Measurements from ENCODE around the gene RBP2. TPM values are rescaled to one million over a fixed set of nuclear protein-coding genes. Genes with fewer than 3 reads are reported as not detected.

Gene RBP2
- total and polyA plus RNA-seq, 9 of the 15 experiments (the other 6 are each of a cell fraction or from before 2014, with no cell fraction given): not detected

GRCh38 chr3:139523166-139523565 is 46.9 kb upstream of the RBP2 start:
- Histone ChIP-seq H3K79me2 (ENCODE audit: control insufficient read depth, insufficient read depth, low read length) (no peaks in the 10 kb centered on the region), H3K4me2 (ENCODE audit: insufficient read depth, low read length) (no peak overlapping the region), H3K4me1 (replicated peaks in 1 of 2; ENCODE audit: control insufficient read depth in 2 of 2, insufficient read depth in 2 of 2, low read length in 2 of 2) (peaks cover 3% of the 10 kb centered on the region in 2 experiments; a peak in 3 of 5 replicates), H2AFZ (ENCODE audit: low read depth, low read length) (no peak overlapping the region), H3K4me3 (no peak overlapping the region), H3K27me3 (ENCODE audit: control insufficient read depth in 2 of 2, insufficient read depth in 2 of 2, low read length in 2 of 2) (peaks cover 2 to 9% of the 10 kb centered on the region in 2 experiments; a peak in 3 of 5 replicates), H3K9ac (ENCODE audit: insufficient read depth in 1 of 2, low read depth in 2 of 2, low read length in 2 of 2) (no peak overlapping the region), H4K20me1 (replicated peaks; ENCODE audit: control insufficient read depth, insufficient read depth, low read length) (no peaks in the 10 kb centered on the region), H3K9me3 (replicated peaks; ENCODE audit: control insufficient read depth, insufficient read depth, low read depth, low read length) (no peaks in the 10 kb centered on the region; the same call in 1 of the 2 replicates), H3K27ac (ENCODE audit: extremely low read depth, low read depth, low read length) (no peak overlapping the region), H3K36me3 (ENCODE audit: control insufficient read depth, insufficient read depth, low read length) (no peaks in the 10 kb centered on the region), H3K9me1 (ENCODE audit: control insufficient read depth, insufficient read depth, low read length) (no peaks in the 10 kb centered on the region)
- TF ChIP-seq, protein P1, sequence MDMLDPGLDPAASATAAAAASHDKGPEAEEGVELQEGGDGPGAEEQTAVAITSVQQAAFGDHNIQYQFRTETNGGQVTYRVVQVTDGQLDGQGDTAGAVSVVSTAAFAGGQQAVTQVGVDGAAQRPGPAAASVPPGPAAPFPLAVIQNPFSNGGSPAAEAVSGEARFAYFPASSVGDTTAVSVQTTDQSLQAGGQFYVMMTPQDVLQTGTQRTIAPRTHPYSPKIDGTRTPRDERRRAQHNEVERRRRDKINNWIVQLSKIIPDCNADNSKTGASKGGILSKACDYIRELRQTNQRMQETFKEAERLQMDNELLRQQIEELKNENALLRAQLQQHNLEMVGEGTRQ (CRISPR knock-in tag; IDR thresholded peaks at IDR 0.05): peak; percentile 27; the same call in 1 of the 2 replicates
- TF ChIP-seq NKRF (IDR thresholded peaks at IDR 0.05; ENCODE audit: borderline replicate concordance) (no peak), MNT (conservative IDR thresholded peaks at IDR 0.05) (no peak), MTA3 (IDR thresholded peaks at IDR 0.05; ENCODE audit: borderline replicate concordance) (no peak)
- TF ChIP-seq, protein P2, sequence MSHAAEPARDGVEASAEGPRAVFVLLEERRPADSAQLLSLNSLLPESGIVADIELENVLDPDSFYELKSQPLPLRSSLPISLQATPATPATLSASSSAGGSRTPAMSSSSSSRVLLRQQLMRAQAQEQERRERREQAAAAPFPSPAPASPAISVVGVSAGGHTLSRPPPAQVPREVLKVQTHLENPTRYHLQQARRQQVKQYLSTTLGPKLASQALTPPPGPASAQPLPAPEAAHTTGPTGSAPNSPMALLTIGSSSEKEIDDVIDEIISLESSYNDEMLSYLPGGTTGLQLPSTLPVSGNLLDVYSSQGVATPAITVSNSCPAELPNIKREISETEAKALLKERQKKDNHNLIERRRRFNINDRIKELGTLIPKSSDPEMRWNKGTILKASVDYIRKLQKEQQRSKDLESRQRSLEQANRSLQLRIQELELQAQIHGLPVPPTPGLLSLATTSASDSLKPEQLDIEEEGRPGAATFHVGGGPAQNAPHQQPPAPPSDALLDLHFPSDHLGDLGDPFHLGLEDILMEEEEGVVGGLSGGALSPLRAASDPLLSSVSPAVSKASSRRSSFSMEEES (CRISPR knock-in tag; IDR thresholded peaks at IDR 0.05): peak; percentile 29; the same call in 1 of the 2 replicates
- intact Hi-C loops (cut with micrococcal nuclease) (loop anchor here (5.0 kb wide), 1 partner anchor 154 kb away; the partner anchor contains the start of gene NMNAT3), in situ Hi-C loops (cut with MboI) (no loop called here)
- ChIA-PET POLR2A (interaction anchor here (0.9 to 1.2 kb wide), 2 partner anchors 59 to 576 kb away, joined by 3 to 4 read pairs; partner anchors contain the start of genes FOXL2 and FOXL2NB), CTCF (ENCODE audit: low intra/inter-chr PET ratio) (no interaction called here)
- 0% methylated on average over 5 of the region's 5 CpGs for WGBS (ENCODE audit: insufficient coverage, low coverage, missing lambda C conversion rate)
- ATAC-seq (no peak), DNase-seq (ENCODE audit: extremely low read depth in 1 of 4, low spot score in 3 of 4) (no peak), FAIRE-seq (no peak)
- BruUV-seq (replicated peaks): no TSS peak

Data from K562 (cell line).